Left colon (tissue), 2 donors: ENCODE measurements around the gene SIRPB1. TPM values are rescaled to one million over a fixed set of nuclear protein-coding genes. Genes with fewer than 3 reads are reported as not detected.
A peak's percentile ranks its signal among the peaks of the same experiment; 100 is the strongest.

ENCODE experiments used
- ATAC-seq: fragments of 200-7000 bp; cut with Tn5 transposase; one replicate; pipeline ENCODE4 v1.9.1; 2020; ENCODE audit warnings: mild to moderate bottlenecking, moderate library complexity
- DNase-seq, 2 donors: peaks; one replicate each; pipeline ENCODE4 v3.0.0-alpha.2; 2020
- intact Hi-C, 2 donors: fragments of 100-400 bp; cut with DNase I in 1 of 2; cut with micrococcal nuclease in 1 of 2; formaldehyde crosslinking; loops; one replicate each; pipeline versions ENCODE4 v1.11.2 to v1.14.0; 2022; cut with DNase I, micrococcal nuclease
- long read RNA-seq: library from polyadenylated mRNA; unstranded; transcript quantifications from one replicate; pipeline ENCODE4 v2.0.0, GENCODE V29; 2021
- total RNA-seq, 2 donors: library from RNA; stranded (reverse); fragmentation: NEBNext Ultra II Directional; extraction: Animal tissue kit (Norgen Biotek cat#: 25700); gene quantifications; one replicate each; pipeline ENCODE4 v1.2.1, GENCODE V29; 2021
- donor health status: DM: no; HTN: no; CAD: no.
- donor health status: DM: yes; HTN: yes; CAD: no.

The SIRPB1 gene
- total RNA-seq: 1 to 10 TPM in 1 of 2 donors, under 1 TPM in 1; 0.37 to 1.8 TPM
- long read RNA-seq, partial matches to known transcripts: 0 of 1 reads
- long read RNA-seq, other reads (novel, unspliced or antisense): 1 of 1 reads

- DNase-seq (no peak), ATAC-seq (no peak)
- intact Hi-C loops: no loop called here
These were observed at the start of gene SIRPB1 for GRCh38 chr20:1619861-1620444. SIRPB1 (minus strand) TSS chr20:1620009; CDS start chr20:1619944, 65 bp downstream.

DNA sequence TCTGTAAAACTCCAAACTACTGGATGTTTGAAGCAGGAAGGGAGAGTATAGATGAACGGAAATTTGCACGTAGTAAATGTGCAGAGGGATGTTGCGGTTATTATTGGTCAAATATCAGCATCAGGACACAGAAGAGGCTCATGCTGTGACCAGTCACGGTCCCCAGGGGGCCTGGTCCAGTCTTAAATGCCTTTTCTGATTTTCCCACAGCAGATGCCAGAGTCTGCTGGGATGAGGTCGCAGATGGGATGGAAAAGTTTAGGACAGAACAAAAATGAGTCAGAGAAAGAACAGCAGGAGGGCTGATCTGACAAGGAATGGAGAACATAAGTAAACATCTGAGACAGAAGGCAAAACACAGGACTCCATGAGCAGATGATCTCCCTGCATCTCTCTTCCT is 49.5 kb upstream of the SIRPB1 start:
- ATAC-seq: no peak
- intact Hi-C loops: no loop called here

DNA sequence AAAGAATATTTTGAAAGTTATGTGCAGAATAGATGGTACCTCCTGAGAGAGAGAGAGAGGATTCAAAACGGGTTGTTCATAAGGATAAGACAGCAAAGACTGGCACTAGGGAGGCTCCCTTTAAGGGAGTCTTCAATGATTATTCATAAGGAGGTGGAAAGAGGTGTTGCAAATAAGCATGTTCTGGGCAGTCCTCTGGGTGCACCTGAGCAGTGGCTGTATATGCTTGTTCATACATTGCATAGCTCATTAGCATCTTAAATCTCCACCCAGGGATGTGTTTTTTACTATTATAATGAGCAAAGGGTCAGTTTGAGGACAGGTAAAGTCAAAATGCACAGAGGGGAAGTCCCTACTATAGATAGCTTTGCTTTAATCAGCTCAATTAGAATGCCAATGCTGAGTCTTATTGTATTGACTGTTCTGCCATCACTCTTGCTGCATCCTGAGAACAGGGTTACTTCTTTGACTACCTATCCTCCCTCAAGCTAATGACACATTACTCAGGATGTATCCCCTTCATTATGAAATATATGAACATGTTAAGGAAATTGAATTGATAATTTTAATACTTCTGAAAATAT is 47.8 kb upstream of the SIRPB1 start:
- DNase-seq: no peak
- intact Hi-C loops: no loop called here
- no peak for ATAC-seq

More for the DNA sequence above, 49.5 kb upstream of the SIRPB1 start:
- DNase-seq: no peak

- intact Hi-C loops: no loop called here
- no peak for ATAC-seq
- DNase-seq: no peak
These were observed 47.0 kb upstream of the SIRPB1 start for GRCh38 chr20:1666802-1667201.

- intact Hi-C loops: no loop called here
- no peak for DNase-seq
These were observed 45.5 kb upstream of the SIRPB1 start for GRCh38 chr20:1665345-1665744.

DNA sequence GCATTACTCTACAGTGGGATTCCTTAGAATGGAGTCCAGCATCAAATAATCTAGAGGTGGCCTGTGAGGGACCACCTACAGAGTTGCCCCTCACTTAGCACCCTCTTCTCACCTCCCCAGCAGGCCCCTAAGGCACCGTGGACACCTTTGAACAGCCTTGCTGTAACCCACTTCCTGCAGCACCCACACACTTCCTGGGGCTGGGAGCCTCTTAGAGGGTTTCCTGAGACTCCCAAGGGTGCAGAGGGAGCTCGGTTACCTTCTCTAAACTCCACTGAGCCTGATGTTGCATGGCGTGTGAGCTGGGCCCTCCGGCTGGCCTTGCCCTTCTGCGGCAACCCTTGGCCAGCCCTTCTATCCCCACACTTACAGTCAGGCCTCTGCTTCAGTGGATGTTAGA is 45.1 kb upstream of the SIRPB1 start:
- DNase-seq: peak in 1 of 2 donors; percentile 22
- no peak for ATAC-seq
- intact Hi-C loops: no loop called here

More at GRCh38 chr20:1665345-1665744, 45.5 kb upstream of the SIRPB1 start:
- no peak for ATAC-seq

DNA sequence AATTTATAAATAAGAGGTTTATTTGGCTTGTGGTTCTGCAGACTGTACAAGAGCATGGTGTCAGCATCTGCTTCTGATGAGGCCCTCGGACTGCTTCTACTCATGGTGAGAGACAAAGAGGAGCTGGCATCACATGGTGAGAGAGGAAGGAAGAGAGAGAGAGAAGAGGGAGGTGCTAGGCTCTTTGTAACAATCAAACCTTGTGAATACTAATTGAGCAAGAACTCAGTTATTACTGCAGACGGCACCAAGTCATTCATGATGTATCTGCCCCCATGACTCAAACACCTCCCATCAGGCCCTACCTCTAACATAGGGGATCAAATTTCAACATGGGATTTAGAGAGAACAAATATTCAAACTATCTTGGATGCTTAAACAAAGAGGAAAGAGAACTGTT is 44.1 kb upstream of the SIRPB1 start:
- intact Hi-C loops: no loop called here
- DNase-seq (no peak), ATAC-seq (no peak)

DNA sequence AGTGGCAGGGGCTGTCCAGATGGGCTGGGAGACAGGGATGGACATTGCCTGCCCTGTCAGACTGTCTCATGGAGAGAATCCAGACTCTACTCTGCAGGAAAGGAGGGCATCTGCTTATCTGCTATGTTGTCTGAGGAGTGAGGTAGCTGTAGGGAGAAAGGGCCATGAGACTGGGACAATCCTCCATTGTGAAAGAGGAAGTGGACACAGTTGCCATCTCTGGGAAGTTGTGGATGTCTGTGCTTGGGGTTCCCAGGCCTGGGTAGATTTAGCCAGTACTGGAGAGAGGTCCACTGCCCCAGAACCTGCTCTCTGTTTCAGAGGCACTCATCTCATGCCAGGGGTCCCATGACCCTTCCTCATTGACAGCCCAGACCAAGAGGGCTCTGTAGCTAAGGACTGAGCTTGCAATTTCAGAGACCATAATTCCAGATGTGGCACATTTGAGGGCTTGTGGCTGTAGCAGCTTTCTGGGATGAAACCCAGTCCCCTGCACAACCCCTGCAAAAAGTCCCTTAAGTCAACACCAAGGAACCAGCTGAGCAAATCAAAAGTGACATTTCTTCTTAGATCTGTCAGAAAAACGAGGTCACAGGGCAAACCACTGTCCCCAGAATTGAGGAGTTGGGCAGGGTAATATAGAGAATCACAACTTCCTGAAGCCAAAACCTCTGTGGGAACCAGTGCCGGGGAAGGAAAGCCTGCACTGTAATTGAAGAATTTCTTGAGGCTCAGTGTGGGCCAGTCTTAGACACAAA is 41.9 kb upstream of the SIRPB1 start:
- DNase-seq: no peak
- no peak for ATAC-seq
- intact Hi-C loops: no loop called here

- DNase-seq: no peak
- ATAC-seq: no peak
- intact Hi-C loops: no loop called here
These were observed 40.4 kb upstream of the SIRPB1 start for GRCh38 chr20:1660246-1660645.

DNA sequence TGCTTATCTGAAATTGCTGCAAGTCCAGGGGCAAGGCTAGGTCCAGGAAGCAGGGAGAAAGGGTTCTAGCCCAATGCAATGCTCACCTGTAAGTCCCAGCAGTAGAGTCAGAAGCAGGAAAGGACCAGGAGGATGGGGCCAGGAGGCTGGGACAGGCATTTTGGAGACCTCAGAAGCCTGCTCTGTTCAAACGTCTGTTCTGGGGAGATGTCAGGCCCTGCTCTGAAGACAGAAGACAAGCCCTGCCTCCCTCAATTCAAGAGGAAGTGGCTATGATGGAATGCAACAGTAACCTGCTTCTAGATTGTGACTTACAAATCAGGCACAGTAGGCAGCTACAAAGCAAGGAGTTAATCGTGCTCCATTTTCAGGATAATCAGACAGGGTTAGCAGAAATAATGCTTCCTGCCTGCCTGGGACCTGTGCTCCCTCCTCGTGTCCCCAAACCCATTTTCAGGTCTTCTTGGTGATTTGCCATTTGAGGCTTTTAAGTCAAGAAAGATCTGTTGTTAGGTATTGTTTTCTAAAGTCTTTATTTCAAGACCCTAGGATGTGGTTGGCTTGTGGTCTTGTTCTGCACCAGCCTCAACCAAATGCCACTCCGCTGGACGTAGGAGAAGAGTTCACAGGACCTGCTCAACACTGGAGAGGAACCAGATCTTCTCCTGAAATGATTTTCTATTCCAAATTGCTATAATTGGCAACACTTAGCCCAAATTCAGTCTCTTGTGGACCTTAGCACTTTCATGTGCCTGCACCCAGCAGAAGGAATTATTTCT is 37.9 kb upstream of the SIRPB1 start, which contains the start of gene SIRPG:
SIRPG (minus strand) TSS at position 224 of the 779 bp plus-strand sequence; CDS start at position 159, 65 bp downstream.
- ATAC-seq (no peak), DNase-seq (no peak)
- intact Hi-C loops: no loop called here

GRCh38 chr20:1656844-1657243 is 37.0 kb upstream of the SIRPB1 start:
- ATAC-seq: no peak
- intact Hi-C loops: no loop called here
- DNase-seq: no peak

DNA sequence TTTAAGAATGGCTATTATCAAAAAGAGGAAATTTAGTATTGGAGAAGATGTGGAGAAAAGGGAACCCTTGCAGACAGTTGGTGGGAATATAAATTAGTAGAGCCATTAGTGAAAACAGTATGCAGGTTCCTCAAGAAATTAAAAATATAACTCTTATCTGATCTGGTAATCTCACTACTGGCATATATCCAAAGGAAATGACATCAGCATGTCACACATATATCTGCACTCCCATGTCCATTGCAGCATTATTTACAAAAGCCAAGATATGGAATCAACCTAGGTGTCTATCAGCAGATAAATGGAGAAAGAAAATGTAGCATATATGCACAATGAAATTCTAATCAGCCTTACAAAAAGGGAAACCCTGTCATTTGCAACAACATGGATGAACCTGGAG is 35.2 kb upstream of the SIRPB1 start:
- no peak for DNase-seq
- intact Hi-C loops: no loop called here

DNA sequence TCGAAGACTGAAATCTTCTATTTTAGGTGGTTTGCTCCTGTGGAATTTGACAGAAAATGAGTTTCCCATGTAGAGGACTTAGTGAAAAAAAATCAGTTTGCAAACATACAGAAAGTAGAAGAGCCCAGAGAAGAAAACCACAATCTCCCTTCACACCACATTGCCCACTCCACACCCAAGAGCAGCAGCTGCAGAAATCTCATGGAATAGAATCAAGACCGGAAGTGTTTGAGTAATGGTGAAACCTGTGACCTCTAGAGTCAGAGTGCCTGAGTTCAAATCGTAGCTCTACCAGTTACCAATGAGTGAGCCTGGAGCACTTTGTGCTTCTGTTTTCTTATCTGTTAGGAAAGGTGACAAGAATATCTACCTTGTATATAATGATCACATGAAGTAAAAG is 33.2 kb upstream of the SIRPB1 start:
- ATAC-seq (no peak), DNase-seq (no peak)
- intact Hi-C loops: no loop called here

More for the DNA sequence above, 35.2 kb upstream of the SIRPB1 start:
- ATAC-seq: no peak

GRCh38 chr20:1652104-1652503 is 32.3 kb upstream of the SIRPB1 start:
- intact Hi-C loops: no loop called here
- ATAC-seq: no peak
- DNase-seq: no peak

GRCh38 chr20:1651268-1652058 is 31.7 kb upstream of the SIRPB1 start:
- intact Hi-C loops: no loop called here
- no peak for ATAC-seq

GRCh38 chr20:1648101-1648500 is 28.3 kb upstream of the SIRPB1 start:
- intact Hi-C loops: no loop called here
- DNase-seq (no peak), ATAC-seq (no peak)

More at GRCh38 chr20:1651268-1652058, 31.7 kb upstream of the SIRPB1 start:
- no peak for DNase-seq

DNA sequence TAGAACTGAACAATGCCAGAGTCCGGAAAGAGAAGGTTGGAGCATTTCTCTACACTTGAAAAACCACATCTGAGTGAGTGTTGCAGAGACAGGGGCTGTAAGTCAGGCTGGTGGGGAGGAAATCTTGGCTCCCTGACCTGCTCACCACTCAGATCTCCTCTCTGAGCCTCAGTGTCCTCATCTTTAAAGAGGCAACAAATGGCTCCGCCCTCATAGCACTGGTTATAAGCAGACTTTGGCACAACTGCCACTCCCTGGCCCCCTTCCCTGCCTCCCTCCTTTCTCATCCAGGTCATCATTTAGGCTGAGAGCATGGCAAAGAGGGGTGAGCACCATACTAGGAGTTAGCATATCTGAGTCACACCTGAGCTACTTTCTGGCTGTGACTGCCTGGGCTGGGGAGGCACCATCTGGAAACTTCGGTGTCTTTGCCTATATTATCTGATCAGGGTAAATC is 27.2 kb upstream of the SIRPB1 start:
- ATAC-seq: no peak
- intact Hi-C loops: no loop called here
- no peak for DNase-seq
